Lung microvascular endothelial cell (primary cell): ENCODE data around the gene TESK1. TPM values are rescaled to one million over a fixed set of nuclear protein-coding genes. Genes with fewer than 3 reads are reported as not detected.
A peak's percentile ranks its signal among the peaks of the same experiment; 100 is the strongest.
"Not testable (repeated sequence)": the region's sequence is repeated elsewhere in the genome, so short reads cannot be mapped to it uniquely, and the experiment has no call there.

Source experiments
- DNase-seq, 2 donors: peaks; one replicate each; pipeline versions ENCODE4 v3.0.0 to v3.0.0-alpha.2; 2010; ENCODE audit warnings: low read depth in 2 of 2
- total RNA-seq: library from RNA; depleted of rRNA; stranded (reverse); fragments of >200 nt; gene quantifications from 2 replicates; pipeline ENCODE4 v1.2.1, GENCODE V29; 2014

The TESK1 gene
- total RNA-seq, 1 donor from 2014 or later = 6.3 TPM

GRCh38 chr9:35612843-35613242 lies 7.8 kb downstream of the TESK1 start:
- no peak for DNase-seq

GRCh38 chr9:35615981-35616680 lies 11.1 kb downstream of the TESK1 start:
- DNase-seq = no peak

DNA sequence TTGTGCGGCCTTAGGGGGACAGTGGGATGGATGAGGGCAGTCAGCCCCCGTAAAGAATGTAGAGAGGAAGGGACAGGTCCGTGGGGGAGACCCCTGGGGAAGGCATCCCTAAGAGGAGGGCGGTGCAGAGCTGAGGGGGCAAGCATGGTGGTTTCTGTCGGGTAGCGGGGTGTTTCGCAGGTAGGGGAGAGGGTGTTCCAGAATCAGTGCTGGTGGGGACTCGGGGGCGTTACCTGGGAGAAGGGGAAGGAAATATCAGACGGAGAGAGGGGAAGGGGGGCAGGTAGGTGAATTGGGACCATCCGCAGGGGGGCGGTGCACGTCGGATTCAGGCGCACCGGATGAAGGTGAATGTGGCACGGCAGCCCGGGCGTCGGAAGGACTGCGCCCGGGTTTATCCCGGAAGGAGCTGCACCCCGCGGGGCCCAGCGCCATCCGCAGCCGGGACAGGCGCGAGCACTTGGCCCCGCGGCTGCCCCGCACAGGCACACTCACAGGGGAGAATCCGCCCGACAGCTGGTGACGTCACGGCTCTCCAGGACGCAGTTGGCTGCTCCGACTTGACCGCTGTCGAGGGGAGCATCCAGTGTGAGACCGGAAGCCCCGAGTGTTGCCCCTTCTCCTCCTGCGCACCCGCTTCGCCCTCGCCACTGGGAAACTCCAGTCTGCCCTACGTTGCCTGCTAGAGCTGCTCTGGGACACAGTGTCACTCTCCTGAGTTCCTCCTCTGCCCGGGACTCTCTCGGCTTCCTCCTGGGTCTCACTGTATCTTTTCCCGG lies 11.8 kb downstream of the TESK1 start:
- peak; percentile 38 to 55 for DNase-seq

DNA sequence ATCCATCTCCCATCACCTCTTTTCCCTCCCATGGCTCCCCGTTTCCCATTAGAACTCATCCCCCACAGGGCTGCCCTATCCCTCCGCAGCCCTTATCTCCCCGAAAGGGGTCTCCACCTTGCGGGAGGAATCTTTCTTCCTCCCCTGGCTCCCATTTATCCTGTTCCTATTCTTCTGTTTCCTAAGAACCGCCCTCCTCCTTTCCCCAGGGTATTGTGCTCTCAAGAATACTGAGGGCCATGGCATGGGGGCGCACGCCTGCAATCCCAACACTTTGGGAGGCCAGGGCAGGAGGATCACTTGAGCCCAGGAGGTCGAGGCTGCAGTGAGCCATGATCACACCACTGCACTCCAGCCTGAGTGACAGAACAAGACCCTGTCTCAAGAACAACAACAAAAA lies 12.5 kb downstream of the TESK1 start:
- no peak for DNase-seq

DNA sequence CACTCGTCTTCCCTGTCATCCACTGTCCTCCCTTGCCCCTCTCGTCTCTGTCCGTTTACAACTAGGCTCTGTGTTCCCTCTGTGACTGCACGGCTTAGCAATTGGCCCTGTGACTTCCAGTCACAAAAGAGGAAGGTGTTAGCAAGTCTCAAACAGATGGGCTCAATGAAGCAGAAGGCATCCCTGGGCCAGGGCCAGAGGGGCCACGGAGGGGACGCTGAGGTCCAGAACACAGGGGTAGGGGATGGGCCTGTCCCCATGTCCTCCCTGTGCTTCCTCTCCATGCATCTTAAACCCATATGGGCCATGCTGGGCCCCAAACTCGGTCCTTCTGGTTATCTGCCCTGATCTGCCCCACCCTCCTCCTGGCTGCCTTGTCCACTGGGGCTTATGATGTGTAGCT lies 13.3 kb downstream of the TESK1 start, which contains the start of gene CD72:
TSS of gene CD72 (minus strand) at position 89 of the 403 bp plus-strand sequence. CDS start 110 bp downstream, outside the sequence.
- DNase-seq = no peak

DNA sequence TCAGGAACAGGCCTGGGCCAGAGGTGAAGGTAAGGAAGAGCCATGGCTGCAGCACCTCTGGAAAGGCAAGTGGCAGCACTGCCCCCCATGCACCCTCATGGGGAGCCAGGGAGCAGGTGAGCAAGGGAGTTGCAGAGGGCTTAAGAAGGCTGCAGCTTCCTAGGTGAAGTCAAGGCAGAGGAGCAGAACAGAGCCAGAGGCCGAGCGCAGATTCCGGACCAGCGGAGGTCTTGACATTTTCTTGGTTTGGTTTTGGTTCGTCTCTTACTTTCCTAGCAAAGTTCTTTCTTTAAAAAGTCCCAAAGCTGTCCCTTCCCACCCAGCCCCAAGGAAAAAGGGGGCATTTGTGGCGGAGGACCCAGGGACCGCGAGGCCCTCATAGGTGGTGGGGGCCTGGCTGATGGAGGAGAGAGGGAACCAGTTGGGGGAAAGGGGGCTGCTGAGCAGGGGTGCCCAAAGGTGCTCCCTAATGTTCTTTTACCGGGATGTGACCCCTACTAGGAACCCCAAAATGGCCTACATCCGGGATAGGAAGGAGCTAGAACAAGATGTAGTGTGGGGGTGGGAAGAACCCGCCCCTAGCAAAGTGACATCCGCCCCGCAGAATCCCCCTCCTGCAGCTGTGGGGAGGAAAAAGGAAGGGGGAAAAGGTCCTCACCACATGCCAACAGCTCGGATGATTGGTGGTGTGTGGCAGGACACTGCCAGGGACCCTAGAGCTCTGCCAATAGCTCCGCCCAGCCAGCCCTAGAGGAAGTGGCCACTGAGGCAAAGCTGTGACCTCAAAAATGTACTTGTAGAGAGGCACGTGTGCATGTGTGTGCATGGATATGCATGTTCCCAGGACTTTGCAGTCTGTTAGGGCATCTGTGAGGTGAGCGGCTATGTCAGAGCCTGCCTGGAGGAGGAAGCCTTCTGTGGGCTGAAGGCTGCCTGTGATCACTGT lies 14.1 kb downstream of the TESK1 start:
- DNase-seq = no peak

DNA sequence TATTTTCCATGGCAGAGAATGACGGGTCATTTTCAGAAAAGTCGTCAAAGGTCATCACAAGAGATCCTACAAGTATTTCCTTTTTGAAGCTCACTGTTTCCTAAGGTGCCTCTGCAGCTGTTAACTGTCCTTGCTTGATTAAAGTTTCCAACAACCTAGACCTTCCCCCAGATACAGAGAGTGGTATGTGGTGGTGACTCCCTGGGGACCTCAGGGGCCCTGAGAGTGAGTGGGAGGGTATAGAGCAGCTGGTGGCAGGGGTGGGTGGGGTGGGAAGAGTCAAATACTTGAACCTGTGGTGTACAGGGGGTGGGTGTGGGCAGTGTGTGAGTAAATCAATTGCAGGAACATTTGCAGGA lies 14.7 kb downstream of the TESK1 start:
- peak in 1 of 2 donors; percentile 34 for DNase-seq

- DNase-seq = no peak
Observed at GRCh38 chr9:35627575-35627974, 22.5 kb downstream of the TESK1 start.

DNA sequence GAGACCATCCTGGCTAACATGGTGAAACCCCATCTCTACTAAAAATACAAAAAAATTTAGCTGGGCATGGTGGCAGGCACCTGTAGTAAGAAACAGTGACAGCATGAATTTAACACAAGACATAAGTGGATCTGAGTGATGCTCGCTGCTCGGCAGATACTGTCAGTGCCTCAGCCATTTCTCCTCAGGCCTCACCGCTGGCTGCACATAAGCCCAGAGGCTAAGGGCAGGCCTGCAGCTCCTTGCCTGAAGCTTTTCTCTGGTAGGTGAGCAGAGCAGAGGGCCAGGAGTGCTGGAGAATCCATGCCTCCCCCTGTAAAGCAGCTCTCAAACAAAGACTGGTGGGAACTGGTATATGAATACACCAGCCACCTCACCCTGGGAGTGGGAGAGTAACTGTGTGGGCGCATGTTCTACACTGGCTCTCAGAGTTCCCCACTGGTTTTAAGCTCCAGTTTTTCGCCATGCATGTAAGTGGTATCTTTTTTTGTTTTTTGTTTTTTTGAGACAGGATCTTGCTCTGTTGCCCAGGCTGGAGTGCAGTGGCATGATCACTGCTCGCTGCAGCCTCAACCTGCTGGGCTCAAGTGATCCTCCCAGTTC lies 23.4 kb downstream of the TESK1 start:
- no peak for DNase-seq

DNA sequence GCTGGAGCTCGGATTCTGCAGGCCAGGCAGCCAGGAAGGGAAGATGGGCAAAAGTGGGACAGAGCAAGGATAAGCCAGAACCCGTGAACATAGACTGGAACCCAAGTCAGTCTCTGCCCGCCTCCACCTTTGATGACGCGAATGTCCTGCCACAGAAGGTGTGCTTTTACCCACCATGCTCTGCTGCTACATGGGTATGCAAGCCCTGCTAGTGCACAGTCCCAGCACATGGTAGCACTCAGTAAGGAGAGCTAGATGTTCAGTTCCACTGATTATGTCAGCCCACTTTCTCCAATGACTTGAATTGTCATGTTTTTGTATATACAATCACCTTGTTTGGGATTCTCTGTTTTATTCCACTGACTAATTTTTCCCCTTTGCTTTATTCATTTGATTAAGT lies 24.5 kb downstream of the TESK1 start:
- DNase-seq = no peak

- no peak for DNase-seq
Observed at GRCh38 chr9:35635730-35636129, 30.7 kb downstream of the TESK1 start.

DNA sequence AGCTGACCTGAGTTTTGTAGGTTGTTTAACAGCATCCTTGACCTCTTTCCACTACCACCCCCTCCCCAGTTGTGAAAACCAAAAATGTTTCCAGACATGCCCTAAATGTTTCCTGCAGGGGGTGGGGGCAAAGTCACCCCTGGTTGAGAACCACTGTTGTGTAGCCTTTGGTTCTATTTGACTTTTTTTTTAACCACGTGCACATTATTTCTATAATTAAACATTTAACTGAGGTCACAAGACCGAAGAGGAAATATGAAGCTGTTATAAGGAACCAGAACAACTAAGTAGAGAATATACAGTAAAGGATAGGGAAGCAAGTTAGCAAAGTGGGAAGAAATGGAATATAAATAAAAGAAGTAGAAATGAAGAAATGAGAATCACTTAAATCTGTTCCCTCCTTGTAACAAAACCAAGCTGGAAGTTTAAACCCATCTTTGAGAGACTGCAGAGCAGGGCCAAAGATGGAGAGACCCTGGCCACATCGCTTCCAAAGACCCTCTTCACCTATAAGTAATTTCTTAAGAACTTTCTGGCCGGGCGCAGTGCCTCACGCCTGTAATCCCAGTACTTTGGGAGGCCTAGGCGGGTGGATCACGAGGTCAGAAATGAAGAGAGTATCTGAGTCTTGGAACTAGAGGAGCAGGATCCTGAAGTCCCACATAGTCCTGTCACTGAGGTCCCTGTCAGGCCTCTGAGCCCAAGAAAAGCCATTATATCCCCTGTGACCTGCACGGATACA lies 31.2 kb downstream of the TESK1 start:
- no peak for DNase-seq

DNA sequence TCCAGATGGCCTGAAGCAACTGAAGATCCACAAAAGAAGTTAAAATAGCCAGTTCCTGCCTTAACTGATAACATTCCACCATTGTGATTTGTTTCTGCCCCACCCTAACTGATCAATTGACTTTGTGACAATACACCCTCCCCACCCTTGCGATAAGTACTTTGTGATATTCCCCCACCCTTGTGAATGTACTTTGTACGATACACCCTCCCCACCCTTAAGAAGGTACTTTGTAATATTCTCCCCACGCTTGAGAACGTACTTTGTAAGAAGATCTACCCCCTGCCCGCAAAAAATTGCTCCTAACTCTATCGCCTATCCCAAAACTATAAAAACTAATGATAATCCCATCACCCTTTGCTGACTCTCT lies 31.8 kb downstream of the TESK1 start:
- DNase-seq = not testable (repeated sequence)

- DNase-seq = not testable (repeated sequence)
Observed at GRCh38 chr9:35637427-35637955, 32.4 kb downstream of the TESK1 start.

DNA sequence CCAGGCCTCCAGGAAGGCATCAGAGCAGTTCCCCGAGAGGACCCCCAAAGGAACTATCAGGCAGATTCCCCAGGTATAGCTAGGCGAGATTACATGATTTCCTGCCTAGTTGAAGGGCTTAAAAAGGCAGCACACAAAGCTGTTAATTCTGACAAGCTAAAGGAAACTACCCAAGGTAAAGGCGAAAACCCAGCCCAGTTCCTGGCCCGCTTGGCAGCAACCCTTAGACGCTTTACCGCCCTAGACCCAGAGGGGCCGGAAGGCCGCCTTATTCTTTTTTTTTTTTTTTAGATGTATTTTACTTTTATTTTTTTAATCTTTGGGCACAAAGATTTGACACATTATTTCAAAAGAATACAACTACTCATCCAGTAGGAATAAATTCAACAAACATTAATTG lies 33.7 kb downstream of the TESK1 start:
- DNase-seq = not testable (repeated sequence)

GRCh38 chr9:35639225-35639624 lies 34.2 kb downstream of the TESK1 start:
- DNase-seq = not testable (repeated sequence)

DNA sequence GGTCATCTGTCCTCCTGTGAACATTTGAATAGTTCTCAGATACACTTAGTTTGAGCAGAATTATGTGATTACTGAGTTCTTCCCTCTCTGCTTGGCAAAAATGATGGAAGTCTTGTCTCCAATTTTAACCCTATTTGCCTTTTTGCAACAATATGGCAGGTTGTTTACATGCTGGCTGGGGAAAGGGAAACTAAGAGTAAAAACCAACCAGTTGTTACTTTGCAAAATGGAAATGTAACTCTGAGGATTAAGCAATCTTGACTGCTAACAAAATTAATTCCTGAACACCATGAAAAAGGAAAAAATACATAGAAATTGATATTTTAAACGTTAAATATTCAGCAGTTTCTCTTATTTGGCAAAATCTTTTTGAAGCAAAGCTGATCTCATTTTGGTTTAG lies 34.6 kb downstream of the TESK1 start:
- DNase-seq = no peak

- DNase-seq = not testable (repeated sequence)
Observed at GRCh38 chr9:35640431-35640830, 35.4 kb downstream of the TESK1 start.

DNA sequence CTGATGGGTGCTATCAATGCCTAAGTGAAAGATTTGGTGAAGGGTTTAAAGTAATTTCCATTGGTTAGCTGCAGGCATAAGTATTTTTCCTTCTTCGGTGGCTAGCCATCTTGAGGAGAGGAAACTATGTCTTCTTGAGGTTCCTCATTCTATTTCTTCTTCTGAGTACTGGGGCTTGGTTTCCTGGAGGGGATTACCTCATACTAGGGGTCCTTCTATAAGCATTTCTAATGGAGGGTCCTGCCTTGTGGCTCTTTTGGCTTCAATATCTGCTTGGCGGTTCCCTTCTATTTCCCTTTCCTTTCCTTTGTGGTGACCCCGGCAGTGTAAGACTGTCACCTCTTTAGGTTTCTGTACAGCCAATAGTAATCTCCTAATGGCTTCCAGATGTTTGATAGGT lies 36.4 kb downstream of the TESK1 start:
- DNase-seq = not testable (repeated sequence)

- DNase-seq = no peak
Observed at GRCh38 chr9:35643046-35643445, 38.0 kb downstream of the TESK1 start.
